ENCODE data around the gene SRSF4. TPM values are rescaled to one million over a fixed set of nuclear protein-coding genes. Genes with fewer than 3 reads are reported as not detected.

The SRSF4 gene
- total and polyA plus RNA-seq, 2 of the 8 experiments (the other 6 are each of a cell fraction or from before 2014, with no cell fraction given) = 34.9 to 86.5 TPM

DNA sequence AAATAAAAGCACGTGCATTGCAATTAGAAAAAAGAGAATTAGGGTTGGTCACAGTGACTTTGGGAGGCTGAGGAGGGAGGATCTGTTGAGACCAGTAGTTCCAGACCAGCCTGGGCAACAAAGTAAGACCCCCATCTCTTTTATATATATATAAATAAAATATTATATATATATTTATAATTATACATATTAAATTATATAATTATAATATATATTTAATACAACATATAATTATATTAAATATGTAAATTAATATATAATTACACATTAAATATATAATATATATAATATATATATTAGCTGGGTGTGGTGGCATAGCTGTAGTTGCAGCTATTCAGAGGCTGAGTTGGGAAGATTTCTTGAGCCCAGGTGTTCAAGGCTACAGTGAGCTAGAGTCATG is 81.2 kb downstream of the SRSF4 start (continued):
- TF ChIP-seq SIX5 (IDR thresholded peaks at IDR 0.05; ENCODE audit: low read depth, low read length) (no peak), SAP30 (IDR thresholded peaks at IDR 0.05; ENCODE audit: insufficient read depth, insufficient replicate concordance, low read length) (no peak)
- TF ChIP-seq, protein P1, sequence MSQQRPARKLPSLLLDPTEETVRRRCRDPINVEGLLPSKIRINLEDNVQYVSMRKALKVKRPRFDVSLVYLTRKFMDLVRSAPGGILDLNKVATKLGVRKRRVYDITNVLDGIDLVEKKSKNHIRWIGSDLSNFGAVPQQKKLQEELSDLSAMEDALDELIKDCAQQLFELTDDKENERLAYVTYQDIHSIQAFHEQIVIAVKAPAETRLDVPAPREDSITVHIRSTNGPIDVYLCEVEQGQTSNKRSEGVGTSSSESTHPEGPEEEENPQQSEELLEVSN (IDR thresholded peaks at IDR 0.05) = no peak

Measured in H1 (cell line).